GM13977 (cell line): ENCODE results near the gene PRSS33.
A peak's percentile ranks its signal among the peaks of the same experiment; 100 is the strongest.

Source experiments
- DNase-seq: peaks from one replicate; pipeline ENCODE4 v3.0.0; 2012; ENCODE audit warnings: low spot score
- in situ Hi-C: fragments of 300-500 bp; cut with MboI; formaldehyde crosslinking; loops from one replicate; pipeline ENCODE4 v1.12.0; 2022; ENCODE audit warnings: low sequenced_read_pairs, low pct_unique_long_range_greater_than_20kb, mixed read lengths, inconsistent platforms; ENCODE audit not compliant: unreplicated experiment
- TF ChIP-seq, protein P1 (sequence below): IDR thresholded peaks from 2 replicates; pipeline ENCODE4 v1.5.1; 2012; ENCODE audit warnings: mild to moderate bottlenecking, control low read depth; ENCODE audit not compliant: insufficient read depth; ENCODE audit errors: extremely low read depth, missing control alignments

The PRSS33 gene

DNA sequence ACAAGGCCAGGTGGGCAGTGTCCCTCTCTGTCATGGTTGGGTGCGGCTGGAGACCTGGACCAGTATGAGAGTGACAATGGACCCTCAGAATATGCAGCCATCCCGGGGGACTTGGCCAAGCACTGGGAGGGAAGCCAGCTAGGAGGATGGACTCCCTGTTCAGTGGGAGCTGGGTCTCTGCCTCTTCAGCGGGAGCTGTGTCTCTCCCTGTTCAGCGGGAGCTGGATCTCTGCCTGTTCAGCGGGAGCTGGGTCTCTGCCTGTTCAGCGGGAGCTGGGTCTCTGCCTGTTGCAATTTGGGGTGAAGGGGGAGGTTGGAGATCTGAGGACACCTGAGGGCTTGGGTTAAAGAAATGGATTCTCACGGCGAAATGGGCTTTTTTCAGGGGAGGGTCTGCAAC is 3.8 kb upstream of the PRSS33 start:
- TF ChIP-seq, protein P1, sequence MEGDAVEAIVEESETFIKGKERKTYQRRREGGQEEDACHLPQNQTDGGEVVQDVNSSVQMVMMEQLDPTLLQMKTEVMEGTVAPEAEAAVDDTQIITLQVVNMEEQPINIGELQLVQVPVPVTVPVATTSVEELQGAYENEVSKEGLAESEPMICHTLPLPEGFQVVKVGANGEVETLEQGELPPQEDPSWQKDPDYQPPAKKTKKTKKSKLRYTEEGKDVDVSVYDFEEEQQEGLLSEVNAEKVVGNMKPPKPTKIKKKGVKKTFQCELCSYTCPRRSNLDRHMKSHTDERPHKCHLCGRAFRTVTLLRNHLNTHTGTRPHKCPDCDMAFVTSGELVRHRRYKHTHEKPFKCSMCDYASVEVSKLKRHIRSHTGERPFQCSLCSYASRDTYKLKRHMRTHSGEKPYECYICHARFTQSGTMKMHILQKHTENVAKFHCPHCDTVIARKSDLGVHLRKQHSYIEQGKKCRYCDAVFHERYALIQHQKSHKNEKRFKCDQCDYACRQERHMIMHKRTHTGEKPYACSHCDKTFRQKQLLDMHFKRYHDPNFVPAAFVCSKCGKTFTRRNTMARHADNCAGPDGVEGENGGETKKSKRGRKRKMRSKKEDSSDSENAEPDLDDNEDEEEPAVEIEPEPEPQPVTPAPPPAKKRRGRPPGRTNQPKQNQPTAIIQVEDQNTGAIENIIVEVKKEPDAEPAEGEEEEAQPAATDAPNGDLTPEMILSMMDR = no peak
- no peak for DNase-seq
- in situ Hi-C loops = no loop called here

DNA sequence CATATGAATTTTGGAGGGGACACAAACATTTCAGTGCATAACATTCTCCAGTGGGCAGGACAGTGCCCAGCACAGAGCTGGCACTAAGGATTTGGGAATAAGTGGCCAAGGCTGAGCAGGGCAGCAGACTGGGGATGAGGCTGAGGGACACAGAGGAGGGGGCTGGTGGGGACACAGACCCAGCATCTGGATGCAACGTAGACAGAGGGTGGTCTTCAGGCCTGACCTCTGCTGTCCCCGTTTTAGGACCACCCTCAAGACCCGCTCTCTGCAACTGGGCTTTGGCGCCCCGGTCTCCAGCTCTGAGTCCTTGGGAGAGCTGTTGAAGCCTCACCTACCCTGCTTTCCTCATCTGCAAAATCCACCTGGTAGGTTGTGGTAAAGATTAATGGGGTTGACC is 3.3 kb upstream of the PRSS33 start:
- TF ChIP-seq, protein P1 = no peak
- in situ Hi-C loops = no loop called here
- no peak for DNase-seq

DNA sequence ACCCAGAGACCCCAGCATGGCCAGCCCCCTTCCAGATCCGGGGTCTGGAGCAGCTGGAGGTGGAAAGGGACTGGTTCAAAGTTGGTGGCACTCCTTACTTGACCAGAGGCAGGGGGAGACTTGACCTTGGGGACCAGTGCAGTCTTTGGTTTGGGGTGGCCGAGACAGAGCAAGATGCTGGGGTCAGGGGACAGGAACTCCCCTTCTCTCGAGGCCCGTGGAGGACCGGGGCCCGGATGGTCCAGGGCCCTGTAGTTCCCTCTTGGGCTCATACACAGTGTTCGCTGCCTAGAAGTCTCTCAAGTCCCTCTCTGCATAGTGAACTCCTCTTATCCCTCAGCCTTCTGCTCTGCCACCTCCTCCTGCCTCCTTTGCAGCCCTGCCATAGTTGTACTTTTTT is 601 bp upstream of the PRSS33 start:
- TF ChIP-seq, protein P1 = no peak
- no peak for DNase-seq
- in situ Hi-C loops = no loop called here

- in situ Hi-C loops = no loop called here
- no peak for DNase-seq
- TF ChIP-seq, protein P1 = no peak
Measured at GRCh38 chr16:2786826-2787151, 571 bp downstream of the PRSS33 start.

GRCh38 chr16:2786061-2786825 is 1.1 kb downstream of the PRSS33 start:
- DNase-seq = no peak
- TF ChIP-seq, protein P1 = no peak
- in situ Hi-C loops = no loop called here

GRCh38 chr16:2785101-2785991 is 2.0 kb downstream of the PRSS33 start:
- no peak for DNase-seq
- TF ChIP-seq, protein P1 = peak; percentile 5
- in situ Hi-C loops = no loop called here
